Natural killer cell (primary cell): Measurements from ENCODE around the gene LRP1-AS. TPM values are rescaled to one million over a fixed set of nuclear protein-coding genes. Genes with fewer than 3 reads are reported as not detected.

ENCODE experiments used
- ATAC-seq, 3 donors: fragments of 150-1000 bp in 2 of 3; fragments of 200-7000 bp in 1 of 3; cut with Tn5 transposase; 1 replicate in 1 of 3; 2 replicates in 2 of 3; pipeline ENCODE4 v1.10.0; 2021; ENCODE audit warnings: mild to moderate bottlenecking in 2 of 3, moderate library complexity in 2 of 3
- DNase-seq, 2 donors: peaks; one replicate each; pipeline versions ENCODE4 v3.0.0 to v3.0.0-alpha.2; 2013 to 2021; ENCODE audit warnings: mixed read lengths in 1 of 2
- H3K27ac ChIP-seq: one replicate; pipeline ENCODE4 v1.5.1; 2013; ENCODE audit warnings: mild to moderate bottlenecking, low read length
- H3K27me3 ChIP-seq: one replicate; pipeline ENCODE4 v1.6.1; 2013; ENCODE audit warnings: low read length; ENCODE audit not compliant: control insufficient read depth, insufficient read depth
- H3K36me3 ChIP-seq: one replicate; pipeline ENCODE4 v1.6.1; 2013; ENCODE audit warnings: low read length; ENCODE audit not compliant: control insufficient read depth, insufficient read depth
- H3K4me1 ChIP-seq: one replicate; pipeline ENCODE4 v1.6.1; 2013; ENCODE audit warnings: low read length; ENCODE audit not compliant: control insufficient read depth, insufficient read depth
- H3K4me3 ChIP-seq: one replicate; pipeline ENCODE4 v1.5.1; 2013; ENCODE audit warnings: low read length
- H3K9me3 ChIP-seq: one replicate; pipeline ENCODE4 v1.6.1; 2013; ENCODE audit warnings: low read length; ENCODE audit not compliant: control insufficient read depth, insufficient read depth
- H3K27ac Mint-ChIP-seq, 2 donors: one replicate each; pipeline ENCODE4 v1.8.0; 2022; ENCODE audit warnings: mild to moderate bottlenecking in 2 of 2, mixed read lengths in 2 of 2, moderate library complexity in 1 of 2
- H3K27me3 Mint-ChIP-seq, 2 donors: one replicate each; pipeline ENCODE4 v1.8.0; 2022; ENCODE audit warnings: low read depth in 2 of 2, mixed read lengths in 2 of 2
- H3K36me3 Mint-ChIP-seq: one replicate; pipeline ENCODE4 v1.8.0; 2022; ENCODE audit warnings: mixed read lengths
- H3K4me1 Mint-ChIP-seq, 2 donors: one replicate each; pipeline ENCODE4 v1.8.0; 2022; ENCODE audit warnings: mixed read lengths in 2 of 2
- H3K4me3 Mint-ChIP-seq: one replicate; pipeline ENCODE4 v1.8.0; 2022; ENCODE audit warnings: mild to moderate bottlenecking, moderate library complexity, mixed read lengths
- H3K9me3 Mint-ChIP-seq, 2 donors: one replicate each; pipeline ENCODE4 v1.8.0; 2022; ENCODE audit warnings: mixed read lengths in 2 of 2
- CTCF ChIP-seq: fragments of 200-600 bp; IDR thresholded peaks from one replicate; pipeline ENCODE4 v1.8.0; 2022; ENCODE audit warnings: antibody characterized with exemption
- WGBS: methylation state at CpG from one replicate; pipeline ENCODE4 v1.1.7; 2013; ENCODE audit warnings: missing lambda C conversion rate; ENCODE audit not compliant: insufficient coverage; 5-methylcytosine and 5-hydroxymethylcytosine counted together
- intact Hi-C: fragments of 100-400 bp; cut with micrococcal nuclease; formaldehyde crosslinking; loops from one replicate; pipeline ENCODE4 v1.14.2; 2022
- total RNA-seq, 4 donors: library from RNA; stranded (reverse); fragments of 120-200 nt in 1 of 4; gene quantifications; one replicate each; pipeline versions ENCODE4 v1.2.3 to v1.2.4, GENCODE V29; 2013 to 2022

Gene LRP1-AS
- total RNA-seq, 3 donors from 2014 or later (not counting 1 experiment from before 2014, with no cell fraction given) = not detected

DNA sequence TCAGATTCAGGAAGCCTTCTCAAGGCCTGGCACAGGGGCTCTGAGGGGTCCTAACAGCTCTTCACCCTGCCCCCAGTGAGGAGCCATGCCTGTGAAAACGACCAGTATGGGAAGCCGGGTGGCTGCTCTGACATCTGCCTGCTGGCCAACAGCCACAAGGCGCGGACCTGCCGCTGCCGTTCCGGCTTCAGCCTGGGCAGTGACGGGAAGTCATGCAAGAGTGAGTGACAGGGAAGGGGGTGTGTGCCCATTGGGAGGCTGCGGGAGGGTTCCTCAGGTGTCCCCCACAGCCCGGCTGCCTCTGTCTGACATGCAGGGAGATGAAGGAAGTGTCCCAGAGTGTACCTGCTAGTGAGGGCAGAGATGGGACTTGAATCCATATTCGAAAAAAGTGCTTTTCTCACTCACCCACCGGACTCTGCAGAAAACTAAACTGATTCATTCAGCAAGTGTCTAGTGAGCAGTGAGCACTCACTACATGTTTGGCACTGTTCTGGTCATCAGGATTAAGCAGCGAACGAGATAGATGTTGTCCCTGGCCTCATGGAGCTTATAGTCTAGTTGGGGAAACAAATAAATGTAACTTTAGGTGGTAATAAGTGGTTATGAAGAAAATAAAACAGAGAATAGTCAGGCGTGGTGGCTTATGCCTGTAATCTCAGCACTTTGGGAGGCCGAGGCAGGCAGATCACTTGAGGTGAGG lies 9.4 kb upstream of the LRP1-AS start:
- Mint-ChIP-seq H3K36me3 (no peaks in the 10 kb centered on the region), H3K4me3 (peak overlapping the region; percentile 61), H3K27ac (no peak overlapping the region), H3K4me1 (peaks cover 20 to 31% of the 10 kb centered on the region in 2 donors), H3K9me3 (no peaks in the 10 kb centered on the region), H3K27me3 (no peaks in the 10 kb centered on the region)
- WGBS = 51% methylated on average over 16 of the region's 16 CpGs
- Histone ChIP-seq H3K9me3 (no peaks in the 10 kb centered on the region), H3K27ac (no peak overlapping the region), H3K4me1 (peaks cover 54% of the 10 kb centered on the region), H3K4me3 (no peak overlapping the region), H3K36me3 (no peaks in the 10 kb centered on the region), H3K27me3 (no peaks in the 10 kb centered on the region)
- ATAC-seq (peak in 1 of 3 donors; percentile 38), DNase-seq (no peak)
- no peak for TF ChIP-seq CTCF
- intact Hi-C loops = no loop called here

GRCh38 chr12:57154804-57155434 lies 7.5 kb upstream of the LRP1-AS start:
- Histone ChIP-seq H3K36me3 (no peaks in the 10 kb centered on the region), H3K4me3 (no peak overlapping the region), H3K27me3 (no peaks in the 10 kb centered on the region), H3K4me1 (peaks cover 56% of the 10 kb centered on the region), H3K9me3 (no peaks in the 10 kb centered on the region), H3K27ac (no peak overlapping the region)
- intact Hi-C loops = no loop called here
- Mint-ChIP-seq H3K36me3 (no peaks in the 10 kb centered on the region), H3K9me3 (no peaks in the 10 kb centered on the region), H3K4me1 (peaks cover 20 to 27% of the 10 kb centered on the region in 2 donors), H3K27me3 (no peaks in the 10 kb centered on the region), H3K4me3 (no peak overlapping the region), H3K27ac (no peak overlapping the region)
- no peak for TF ChIP-seq CTCF
- no peak for DNase-seq
- WGBS = 70% methylated on average over 4 of the region's 5 CpGs
- no peak for ATAC-seq

DNA sequence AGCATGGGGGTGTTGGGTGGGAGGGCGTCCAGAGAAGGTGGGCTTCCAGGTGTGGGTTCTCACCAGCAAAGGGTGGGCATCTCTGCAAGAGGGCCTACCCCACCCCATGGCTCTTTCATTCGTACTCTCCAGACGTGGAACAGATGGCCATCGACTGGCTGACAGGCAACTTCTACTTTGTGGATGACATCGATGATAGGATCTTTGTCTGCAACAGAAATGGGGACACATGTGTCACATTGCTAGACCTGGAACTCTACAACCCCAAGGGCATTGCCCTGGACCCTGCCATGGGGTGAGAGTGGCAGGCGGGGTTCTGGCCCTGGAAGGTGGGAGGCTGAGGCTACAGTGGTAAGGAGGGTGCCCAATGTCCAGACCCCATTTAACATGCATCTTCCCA lies 6.7 kb upstream of the LRP1-AS start:
- H3K36me3 Mint-ChIP-seq = no peaks in the 10 kb centered on the region
- H3K27me3 ChIP-seq = no peaks in the 10 kb centered on the region
- no peak overlapping the region for H3K27ac ChIP-seq
- H3K4me3 Mint-ChIP-seq = no peak overlapping the region
- no peak for TF ChIP-seq CTCF
- DNase-seq = no peak
- no peak overlapping the region for H3K4me3 ChIP-seq
- no peaks in the 10 kb centered on the region for H3K27me3 Mint-ChIP-seq
- H3K9me3 Mint-ChIP-seq = no peaks in the 10 kb centered on the region
- intact Hi-C loops = no loop called here
- H3K4me1 ChIP-seq = peaks cover 49% of the 10 kb centered on the region
- no peak for ATAC-seq
- no peak overlapping the region for H3K27ac Mint-ChIP-seq
- WGBS = 95% methylated on average over 5 of the region's 6 CpGs
- peaks cover 20 to 27% of the 10 kb centered on the region in 2 donors for H3K4me1 Mint-ChIP-seq
- no peaks in the 10 kb centered on the region for H3K36me3 ChIP-seq
- H3K9me3 ChIP-seq = no peaks in the 10 kb centered on the region
